ENCODE measurements around the gene TMEM161B. TPM values are rescaled to one million over a fixed set of nuclear protein-coding genes. Genes with fewer than 3 reads are reported as not detected.
"Not testable (repeated sequence)": the region's sequence is repeated elsewhere in the genome, so short reads cannot be mapped to it uniquely, and the experiment has no call there.

TMEM161B gene
- 11.8 TPM for polyA plus RNA-seq (ENCODE audit: insufficient read length)

DNA sequence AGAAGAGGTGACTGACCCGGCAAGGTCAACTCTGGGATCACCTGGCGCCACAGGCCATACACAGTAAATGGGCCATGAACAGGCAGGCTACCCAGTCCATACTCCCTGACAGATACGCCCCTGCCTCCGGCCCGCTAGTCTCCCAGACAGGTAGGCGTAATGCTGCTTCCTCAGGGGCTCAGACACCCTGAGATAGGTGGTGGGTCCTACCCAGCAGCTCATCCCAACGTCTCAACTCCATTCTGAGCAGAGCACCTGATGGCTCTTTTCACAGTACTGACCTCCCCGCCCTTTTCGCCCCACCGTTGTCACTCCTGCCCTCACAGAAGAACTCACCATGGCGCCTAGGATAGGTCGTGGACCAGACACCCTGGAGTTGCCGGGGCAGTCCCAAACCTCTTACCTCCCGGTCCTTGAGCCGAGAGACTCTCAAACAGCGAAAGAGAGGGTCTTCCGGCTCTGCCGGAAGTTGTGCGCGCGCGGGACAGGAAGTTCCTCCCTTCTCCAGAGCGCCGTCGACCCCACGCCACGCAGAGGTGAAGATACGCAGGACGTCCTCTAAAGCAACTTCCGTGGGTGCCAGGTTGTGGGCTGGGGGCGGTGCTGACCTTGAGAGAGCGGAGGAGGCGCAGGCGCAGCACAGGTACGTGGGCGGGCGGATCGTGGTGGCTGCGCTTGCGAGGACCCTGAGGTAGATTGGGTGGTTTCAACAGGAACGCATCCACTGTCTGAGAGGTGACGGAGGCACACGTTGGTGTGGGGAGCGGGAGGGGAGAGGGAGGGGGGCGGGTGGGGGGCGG, at the start of gene TMEM161B:
TMEM161B (minus strand) TSS at position 461 of the 800 bp plus-strand sequence; CDS start at position 339, 122 bp downstream.
- DNase-seq, result peak; percentile 84

DNA sequence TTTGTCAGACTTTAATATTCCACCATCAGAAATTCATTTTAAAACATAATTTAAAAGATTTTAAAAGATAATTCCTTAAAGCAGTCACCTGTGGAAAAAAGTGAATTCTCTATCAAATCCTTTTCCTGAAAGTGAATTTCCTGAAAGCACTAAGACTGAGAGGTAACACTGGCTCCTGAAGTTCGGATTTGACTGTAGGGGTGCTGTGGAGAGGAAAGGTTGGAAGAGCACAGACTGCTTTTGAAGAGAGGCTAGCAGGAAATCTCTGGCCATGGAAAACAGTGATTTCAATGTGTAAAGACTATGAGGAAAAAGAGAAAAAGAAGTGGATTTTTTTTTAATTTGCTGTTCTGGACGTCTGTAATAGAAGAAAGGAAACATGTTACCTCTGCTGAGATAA, 35.7 kb upstream of the TMEM161B start:
- no peak for DNase-seq

GRCh38 chr5:88298425-88298824, 29.8 kb upstream of the TMEM161B start:
- no peak for DNase-seq

- no peak for DNase-seq
Measured at GRCh38 chr5:88290801-88291200, 22.2 kb upstream of the TMEM161B start.

- no peak for DNase-seq
Measured at GRCh38 chr5:88288528-88289197, 20.0 kb upstream of the TMEM161B start.

DNA sequence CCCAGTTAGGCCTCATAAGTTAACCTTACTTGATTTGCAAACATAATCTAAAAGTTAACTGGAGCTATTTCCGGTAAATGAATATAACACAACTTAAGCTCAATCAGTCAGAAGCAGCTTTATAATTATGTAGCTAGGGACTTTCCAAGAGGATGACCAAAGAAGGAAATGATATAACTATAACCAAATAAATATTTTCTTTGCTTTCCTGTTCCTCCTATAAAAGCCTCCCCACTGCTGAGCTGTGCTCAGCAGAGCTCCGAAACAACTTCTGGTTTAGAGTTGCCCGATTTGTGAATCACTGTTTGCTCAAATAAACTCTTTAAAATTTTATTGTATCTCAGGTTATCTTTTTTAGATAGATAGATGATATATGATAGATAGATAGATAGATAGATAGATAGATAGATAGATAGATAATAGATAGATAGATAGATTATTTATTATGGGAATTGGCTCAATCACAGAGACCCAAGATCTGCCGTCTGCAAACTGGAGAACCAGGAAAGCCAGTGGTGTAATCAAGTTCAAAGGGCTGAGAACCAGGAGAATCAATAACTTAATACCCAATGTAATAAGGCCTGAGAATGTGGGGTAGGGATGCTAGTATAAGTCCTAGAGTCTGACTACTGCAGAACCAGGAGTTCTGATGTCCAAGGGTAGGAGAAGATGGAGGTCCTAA, 19.3 kb upstream of the TMEM161B start:
- DNase-seq, result no peak

GRCh38 chr5:88287302-88287701, 18.7 kb upstream of the TMEM161B start:
- no peak for DNase-seq

- no peak for DNase-seq
Measured at GRCh38 chr5:88283690-88284089, 15.0 kb upstream of the TMEM161B start.

DNA sequence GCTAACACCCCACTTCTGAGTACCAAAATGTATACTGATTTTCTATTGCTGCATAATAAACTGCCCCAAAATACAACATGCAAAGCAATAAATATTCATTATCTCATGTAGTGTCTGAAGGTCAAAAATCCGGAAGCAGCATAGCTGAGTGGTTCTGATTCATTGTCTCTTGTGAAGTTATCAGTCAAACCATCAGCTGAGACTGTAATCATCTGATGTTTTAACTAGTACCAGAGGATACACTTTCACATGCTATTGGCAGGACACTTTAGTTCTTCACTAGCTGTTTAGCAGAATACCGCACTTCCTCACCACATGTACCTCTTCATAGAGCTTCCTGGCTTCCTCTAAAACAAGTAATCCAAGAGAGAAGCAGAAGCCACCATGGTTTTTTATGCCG, 12.7 kb upstream of the TMEM161B start:
- DNase-seq, result no peak

GRCh38 chr5:88279584-88279983, 10.9 kb upstream of the TMEM161B start:
- DNase-seq, result no peak

GRCh38 chr5:88276378-88276777, 7.7 kb upstream of the TMEM161B start:
- DNase-seq, result no peak

DNA sequence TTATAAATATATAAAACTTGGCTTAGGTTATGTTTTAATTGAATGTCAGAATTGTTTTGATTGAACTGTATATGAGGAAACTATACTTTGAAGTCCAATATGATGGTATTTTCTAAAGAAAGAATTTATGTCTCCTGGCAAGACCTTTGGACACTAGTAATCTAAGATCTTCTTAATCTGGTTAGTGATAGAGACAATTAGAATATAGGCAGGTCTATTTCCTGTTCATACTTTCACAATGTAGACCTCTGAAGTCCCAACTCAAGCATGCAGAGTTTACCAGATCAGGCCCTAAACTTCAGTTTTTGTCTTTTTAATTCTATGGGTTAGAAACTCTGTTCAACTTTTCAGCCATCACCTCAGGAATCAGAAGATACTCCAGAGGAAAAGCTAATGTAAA, 6.9 kb upstream of the TMEM161B start:
- DNase-seq, result no peak

DNA sequence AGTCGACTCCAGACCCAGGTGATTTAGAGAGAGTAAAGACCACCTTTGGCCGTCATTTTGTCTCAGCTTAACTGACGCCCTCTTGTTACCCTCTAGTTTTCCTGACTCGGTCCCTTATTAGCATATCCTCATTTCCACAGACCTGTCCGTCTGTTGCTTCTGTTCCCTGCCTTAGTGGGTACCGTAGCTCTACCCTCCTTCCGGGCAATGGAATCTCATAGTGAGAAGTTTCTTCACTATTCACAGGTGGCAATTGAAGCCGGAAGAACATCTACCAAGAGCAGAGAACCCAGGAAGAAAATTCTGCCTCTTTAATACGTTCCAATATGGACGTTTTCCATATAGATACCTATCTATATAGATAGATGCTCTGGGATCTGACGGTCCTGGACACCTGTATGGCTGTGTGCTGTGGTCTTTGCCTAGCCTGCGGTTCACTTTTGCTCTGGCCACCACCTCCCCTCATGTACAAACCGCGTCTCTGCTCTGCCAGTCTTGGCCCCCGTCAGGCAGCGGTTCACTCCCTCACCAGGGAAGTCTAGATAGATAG, 652 bp upstream of the TMEM161B start:
- DNase-seq, result peak; percentile 7

GRCh38 chr5:88264565-88264964, 4.1 kb downstream of the TMEM161B start:
- DNase-seq, result not testable (repeated sequence)

DNA sequence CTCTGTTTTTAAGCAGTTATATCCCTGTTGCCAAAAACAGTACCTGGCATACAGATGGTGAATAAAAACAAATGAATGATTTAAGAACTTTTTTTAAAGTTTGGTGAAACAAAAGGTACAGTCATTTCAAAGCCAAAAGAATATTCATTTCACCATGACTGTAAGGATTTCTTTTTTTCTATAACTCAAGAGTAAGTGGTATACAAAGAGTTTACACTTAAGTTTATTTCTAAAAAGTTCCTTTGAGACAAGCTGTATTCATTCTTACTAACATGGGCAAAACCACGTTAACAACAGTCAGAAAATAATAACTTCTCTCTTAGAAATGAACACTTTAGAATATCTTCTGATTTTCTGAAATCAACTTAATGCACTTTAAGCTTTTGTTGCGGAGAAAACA, 5.3 kb downstream of the TMEM161B start:
- DNase-seq, result no peak

DNA sequence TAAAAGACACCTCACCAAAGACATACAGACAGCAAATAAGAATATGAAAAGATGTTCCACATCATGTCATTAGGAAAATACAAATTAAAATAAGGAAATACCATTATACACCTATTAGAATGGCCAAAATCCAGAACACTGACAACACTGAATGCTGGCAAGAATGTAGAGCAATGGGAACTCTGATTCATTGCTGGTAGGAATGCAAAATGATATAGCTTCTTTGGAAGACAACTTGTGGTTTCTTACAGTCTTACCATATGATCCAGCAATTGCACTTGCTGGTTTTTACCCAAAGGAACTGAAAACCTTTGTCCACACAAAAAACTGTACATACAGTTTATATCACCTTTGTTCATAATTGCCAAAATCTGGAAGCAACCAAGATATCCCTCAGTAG, 6.5 kb downstream of the TMEM161B start:
- no peak for DNase-seq

DNA sequence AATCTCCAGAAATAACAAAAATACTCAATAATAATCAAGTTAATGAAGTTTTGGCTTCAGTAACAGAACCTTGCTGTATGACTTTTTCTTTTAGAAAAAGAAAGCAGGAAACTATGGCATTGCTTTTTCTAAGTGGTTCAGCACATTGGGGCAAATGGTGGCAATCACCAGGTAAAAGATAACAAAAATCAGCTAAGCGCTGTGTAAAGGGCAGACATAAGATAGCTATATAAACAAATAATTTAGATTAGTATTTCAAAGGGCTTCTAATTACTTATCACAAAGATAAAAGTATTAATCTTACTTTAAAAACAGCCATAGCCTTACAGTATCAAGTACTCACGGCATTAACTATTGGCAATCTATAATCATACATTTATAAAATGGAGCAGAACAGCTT, 10.0 kb downstream of the TMEM161B start:
- no peak for DNase-seq

DNA sequence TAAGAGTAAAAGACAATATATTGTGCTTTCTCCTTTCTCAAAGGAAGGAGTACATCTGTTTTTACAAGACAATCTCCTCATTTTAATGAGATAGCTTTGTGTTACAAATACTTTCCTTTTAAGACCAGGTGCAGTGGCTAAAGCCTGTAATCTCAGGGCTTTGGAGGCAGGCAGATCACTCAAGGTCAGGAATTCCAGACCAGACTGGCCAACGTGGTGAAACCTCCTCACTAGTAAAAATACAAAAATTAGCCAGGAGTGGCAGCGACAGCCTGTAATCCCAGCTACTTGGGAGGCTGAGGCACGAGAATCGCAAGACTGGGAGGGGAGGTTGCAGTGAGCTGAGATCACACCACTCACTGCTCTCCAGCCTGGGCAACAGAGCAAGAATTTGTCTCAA, 11.8 kb downstream of the TMEM161B start:
- no peak for DNase-seq

GRCh38 chr5:88256037-88256436, 12.6 kb downstream of the TMEM161B start:
- DNase-seq, result no peak

DNA sequence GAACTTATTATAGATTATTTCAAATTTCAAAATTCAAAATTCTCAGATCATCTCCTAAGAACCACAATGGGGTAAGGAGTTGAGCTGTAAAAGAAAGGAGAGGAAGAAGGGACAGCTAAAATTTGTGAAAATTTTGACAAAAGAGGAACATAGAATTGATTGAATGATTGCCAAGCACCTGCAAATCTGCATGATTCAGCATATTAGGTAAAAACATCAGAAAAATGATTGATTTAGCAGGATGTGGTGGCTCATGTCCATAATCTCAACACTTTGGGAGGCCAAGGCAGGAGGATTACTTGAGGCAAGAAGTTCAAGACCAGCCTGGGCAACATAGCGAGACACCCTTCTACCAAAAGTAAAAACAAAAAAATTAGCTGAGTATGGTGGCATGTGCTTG, 14.3 kb downstream of the TMEM161B start:
- no peak for DNase-seq

GRCh38 chr5:88251048-88251711, 17.5 kb downstream of the TMEM161B start:
- DNase-seq, result no peak

DNA sequence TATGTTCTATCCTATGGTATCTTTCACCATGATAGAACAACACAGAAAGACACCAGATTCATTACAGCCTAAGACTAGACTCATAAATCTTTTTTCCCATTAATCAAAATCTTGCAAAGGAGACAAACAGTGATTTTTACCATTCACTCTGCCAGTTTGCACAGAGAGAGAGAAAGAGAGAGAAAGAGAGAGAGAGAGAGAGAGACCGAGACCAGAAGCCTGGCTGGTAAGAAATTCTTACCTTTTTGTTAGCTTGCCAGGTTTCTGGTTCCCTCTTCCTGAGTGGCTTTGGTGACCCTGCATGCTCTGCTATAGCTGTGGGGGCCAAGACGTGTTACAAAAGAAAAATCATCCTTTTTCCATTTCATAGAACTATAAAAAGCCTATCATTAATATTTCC, 18.6 kb downstream of the TMEM161B start:
- no peak for DNase-seq
